ENCODE data around the gene NTSR1.
A peak's percentile ranks its signal among the peaks of the same experiment; 100 is the strongest.

Gene NTSR1

GRCh38 chr20:62787321-62787720, 78.7 kb downstream of the NTSR1 start:
- no peak for DNase-seq (ENCODE audit: low read depth)

- DNase-seq (ENCODE audit: low read depth): no peak
Observed at GRCh38 chr20:62787866-62788265, 79.2 kb downstream of the NTSR1 start.

GRCh38 chr20:62788607-62789006, 80.0 kb downstream of the NTSR1 start:
- no peak for DNase-seq (ENCODE audit: low read depth)

- DNase-seq (ENCODE audit: low read depth): no peak
Observed at GRCh38 chr20:62790075-62790474, 81.4 kb downstream of the NTSR1 start.

- peak; percentile 73 for DNase-seq (ENCODE audit: low read depth)
Observed at GRCh38 chr20:62791301-62792181, 82.9 kb downstream of the NTSR1 start.

- no peak for DNase-seq (ENCODE audit: low read depth)
Observed at GRCh38 chr20:62792182-62792939, 83.7 kb downstream of the NTSR1 start.

- DNase-seq (ENCODE audit: low read depth): no peak
Observed at GRCh38 chr20:62792940-62793756, 84.5 kb downstream of the NTSR1 start.

- no peak for DNase-seq (ENCODE audit: low read depth)
Observed at GRCh38 chr20:62793757-62794006, 85.0 kb downstream of the NTSR1 start.

- DNase-seq (ENCODE audit: low read depth): peak; percentile 75
Observed at GRCh38 chr20:62794007-62794724, 85.5 kb downstream of the NTSR1 start.

GRCh38 chr20:62795023-62795761, 86.6 kb downstream of the NTSR1 start:
- no peak for DNase-seq (ENCODE audit: low read depth)

GRCh38 chr20:62796699-62797491, 88.3 kb downstream of the NTSR1 start:
- no peak for DNase-seq (ENCODE audit: low read depth)

GRCh38 chr20:62797671-62798532, 89.3 kb downstream of the NTSR1 start:
- no peak for DNase-seq (ENCODE audit: low read depth)

GRCh38 chr20:62799036-62799435, 90.4 kb downstream of the NTSR1 start:
- no peak for DNase-seq (ENCODE audit: low read depth)

- no peak for DNase-seq (ENCODE audit: low read depth)
Observed at GRCh38 chr20:62799459-62799858, 90.8 kb downstream of the NTSR1 start.

GRCh38 chr20:62799873-62800272, 91.2 kb downstream of the NTSR1 start:
- no peak for DNase-seq (ENCODE audit: low read depth)

- no peak for DNase-seq (ENCODE audit: low read depth)
Observed at GRCh38 chr20:62800314-62801259, 92.0 kb downstream of the NTSR1 start.

GRCh38 chr20:62801284-62802010, 92.8 kb downstream of the NTSR1 start:
- DNase-seq (ENCODE audit: low read depth): no peak
